ENCODE data around the gene HMCN1. TPM values are rescaled to one million over a fixed set of nuclear protein-coding genes. Genes with fewer than 3 reads are reported as not detected.
"Not testable (repeated sequence)": the region's sequence is repeated elsewhere in the genome, so short reads cannot be mapped to it uniquely, and the experiment has no call there.

The HMCN1 gene
- total RNA-seq, 1 donor from 2014 or later, result 1.9 TPM

GRCh38 chr1:186099336-186100104 lies 365.3 kb downstream of the HMCN1 start:
- ATAC-seq, result no peak

GRCh38 chr1:186102107-186102506 lies 367.9 kb downstream of the HMCN1 start:
- no peak for ATAC-seq

GRCh38 chr1:186102547-186103148 lies 368.5 kb downstream of the HMCN1 start:
- ATAC-seq, result no peak

GRCh38 chr1:186104459-186104858 lies 370.3 kb downstream of the HMCN1 start:
- ATAC-seq, result no peak

GRCh38 chr1:186112280-186112679 lies 378.1 kb downstream of the HMCN1 start:
- peak; percentile 71 for ATAC-seq

GRCh38 chr1:186113461-186113860 lies 379.3 kb downstream of the HMCN1 start:
- ATAC-seq, result no peak

- ATAC-seq, result no peak
Observed at GRCh38 chr1:186118724-186119123, 384.5 kb downstream of the HMCN1 start.

GRCh38 chr1:186122837-186123236 lies 388.6 kb downstream of the HMCN1 start:
- no peak for ATAC-seq

- no peak for ATAC-seq
Observed at GRCh38 chr1:186125035-186125434, 390.8 kb downstream of the HMCN1 start.

- no peak for ATAC-seq
Observed at GRCh38 chr1:186125511-186125910, 391.3 kb downstream of the HMCN1 start.

GRCh38 chr1:186129758-186130157 lies 395.6 kb downstream of the HMCN1 start:
- no peak for ATAC-seq

- no peak for ATAC-seq
Observed at GRCh38 chr1:186139115-186139514, 404.9 kb downstream of the HMCN1 start.

- no peak for ATAC-seq
Observed at GRCh38 chr1:186139701-186140100, 405.5 kb downstream of the HMCN1 start.

- no peak for ATAC-seq
Observed at GRCh38 chr1:186142159-186142558, 408.0 kb downstream of the HMCN1 start.

GRCh38 chr1:186142916-186143315 lies 408.7 kb downstream of the HMCN1 start:
- ATAC-seq, result no peak

GRCh38 chr1:186143481-186143880 lies 409.3 kb downstream of the HMCN1 start:
- ATAC-seq, result no peak

GRCh38 chr1:186144505-186144904 lies 410.3 kb downstream of the HMCN1 start:
- no peak for ATAC-seq

- ATAC-seq, result no peak
Observed at GRCh38 chr1:186146974-186147373, 412.8 kb downstream of the HMCN1 start.

GRCh38 chr1:186149591-186149990 lies 415.4 kb downstream of the HMCN1 start:
- no peak for ATAC-seq

GRCh38 chr1:186152227-186152619 lies 418.0 kb downstream of the HMCN1 start:
- ATAC-seq, result no peak

- ATAC-seq, result no peak
Observed at GRCh38 chr1:186152620-186153239, 418.5 kb downstream of the HMCN1 start.

GRCh38 chr1:186154651-186155050 lies 420.5 kb downstream of the HMCN1 start:
- no peak for ATAC-seq

GRCh38 chr1:186155594-186155993 lies 421.4 kb downstream of the HMCN1 start:
- ATAC-seq, result peak; percentile 72

- ATAC-seq, result not testable (repeated sequence)
Observed at GRCh38 chr1:186162895-186163294, 428.7 kb downstream of the HMCN1 start.
